Ishikawa (cell line): ENCODE data around the gene NR1H2.

Experiments
- EGR1 ChIP-seq: IDR thresholded peaks from 2 replicates; pipeline ENCODE4 v1.6.1; 2012
- FOXM1 ChIP-seq: IDR thresholded peaks from 2 replicates; pipeline ENCODE4 v1.6.1; 2012; ENCODE audit warnings: low read depth, borderline replicate concordance
- RAD21 ChIP-seq: IDR thresholded peaks from 2 replicates; pipeline ENCODE4 v1.6.1; 2012; ENCODE audit warnings: low read depth
- REST ChIP-seq: IDR thresholded peaks from 2 replicates; pipeline ENCODE4 v1.6.1; 2012; ENCODE audit warnings: low read depth, mild to moderate bottlenecking
- YY1 ChIP-seq: IDR thresholded peaks from 2 replicates; pipeline ENCODE4 v1.6.1; 2012; ENCODE audit warnings: low read depth

GRCh38 chr19:50371914-50372475 lies 4.3 kb upstream of the NR1H2 start:
- TF ChIP-seq RAD21: no peak
- no peak for TF ChIP-seq REST
- TF ChIP-seq YY1: no peak
- TF ChIP-seq FOXM1: no peak
- no peak for TF ChIP-seq EGR1
